Hair follicular keratinocyte (primary cell): ENCODE results near the gene SUPT20HL2. TPM values are rescaled to one million over a fixed set of nuclear protein-coding genes. Genes with fewer than 3 reads are reported as not detected.

Experiments
- total RNA-seq: library from RNA; depleted of rRNA; stranded (reverse); fragments of >200 nt; gene quantifications from 2 replicates; pipeline ENCODE4 v1.2.3, GENCODE V29; 2015

Gene SUPT20HL2
- total RNA-seq, result not detected in 2 replicates

DNA sequence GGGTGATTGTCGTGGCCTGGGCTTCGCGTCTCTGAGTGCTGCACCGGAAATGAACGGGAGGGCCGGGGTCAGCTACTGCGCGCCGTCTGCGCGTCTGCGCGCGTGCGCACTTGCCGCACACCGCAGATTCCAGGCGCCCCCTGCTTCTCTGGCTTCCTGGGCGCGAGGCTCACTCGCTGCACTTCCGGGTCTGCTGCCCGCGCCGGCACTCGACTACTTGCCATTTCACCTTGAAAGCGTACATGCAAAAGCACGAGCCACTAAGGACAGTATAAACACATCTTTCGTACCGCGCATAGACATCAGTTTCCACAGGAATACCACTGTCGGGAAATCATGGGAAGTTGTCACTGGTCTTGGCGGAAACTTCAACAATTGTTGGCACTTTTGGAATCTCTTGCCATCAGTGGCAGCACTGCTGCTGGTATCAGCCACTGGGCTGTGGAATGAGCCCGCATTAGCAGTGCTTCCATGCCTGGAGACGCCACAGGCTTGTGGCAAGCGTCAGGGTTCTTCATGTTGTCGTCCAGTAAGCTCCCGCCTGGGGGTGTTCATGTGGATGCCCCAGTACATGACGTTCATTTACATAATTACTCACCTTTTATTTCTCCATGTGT is at the start of gene SUPT20HL2:
Gene SUPT20HL2, minus strand, starts transcription at position 51 of the 617 bp plus-strand sequence. CDS start 754 bp downstream, outside the sequence.

DNA sequence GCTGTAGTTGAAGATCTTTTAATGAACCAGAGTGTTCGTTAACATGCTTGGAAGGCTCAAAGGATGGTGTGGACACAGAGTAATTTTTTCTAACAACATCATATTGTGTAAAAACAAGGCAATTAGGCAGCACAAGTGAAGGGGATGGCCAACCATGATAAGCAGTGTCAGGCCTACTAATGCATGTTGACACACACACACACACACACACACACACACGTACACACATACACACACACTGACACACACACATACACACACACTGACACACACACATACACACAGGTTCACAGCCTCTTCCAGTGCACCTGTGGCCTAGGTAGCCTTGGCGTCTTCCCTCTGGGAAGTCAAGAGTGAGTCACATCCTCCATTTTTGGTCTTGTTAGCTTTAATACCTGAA is 46.4 kb upstream of the SUPT20HL2 start, which contains the start of gene SUPT20HL1:
Gene SUPT20HL1, plus strand, starts transcription at position 368 of the 400 bp plus-strand sequence. CDS start 2,122 bp downstream, outside the sequence.

Other genes with a start within 250 kb of the SUPT20HL2 start
- 11.2 and 14.8 TPM in 2 replicates for gene ZFX, start 164.3 kb downstream of the SUPT20HL2 start, total RNA-seq
- gene SUPT20HL1, start 46.6 kb upstream of the SUPT20HL2 start, total RNA-seq, result not detected in 2 replicates
- 5.0 and 8.3 TPM in 2 replicates for gene PDK3, start 151.2 kb upstream of the SUPT20HL2 start, total RNA-seq